Body of pancreas (tissue), 4 donors: ENCODE measurements around the gene WDR33. TPM values are rescaled to one million over a fixed set of nuclear protein-coding genes. Genes with fewer than 3 reads are reported as not detected.
A peak's percentile ranks its signal among the peaks of the same experiment; 100 is the strongest.

Experiments used
- ATAC-seq: fragments of 150-250 bp; one replicate; pipeline ENCODE4 v1.9.1; 2016
- DNase-seq, 4 donors: peaks; one replicate each; pipeline ENCODE4 v3.0.0-alpha.2; 2019
- H3K27ac ChIP-seq, 4 donors: fragments of 200-600 bp; sonication (generic); 1 replicate in 3 of 4; 2 replicates in 1 of 4; pipeline versions ENCODE4 v1.5.1 to v1.6.1; 2016 to 2019; ENCODE audit warnings: mild to moderate bottlenecking in 1 of 4, mixed read lengths in 1 of 4, moderate library complexity in 1 of 4
- H3K27me3 ChIP-seq, 2 donors: fragments of 200-600 bp; sonication (generic); one replicate each; pipeline ENCODE4 v1.6.0; 2016; ENCODE audit warnings: mild to moderate bottlenecking in 1 of 2
- H3K36me3 ChIP-seq, 2 donors: fragments of 200-600 bp; sonication (generic); replicated peaks in 1 of 2; 2 replicates each; pipeline ENCODE4 v1.5.1; 2016; ENCODE audit warnings: low read depth in 2 of 2; ENCODE audit not compliant: insufficient read depth in 1 of 2
- H3K4me1 ChIP-seq: fragments of 200-600 bp; sonication (generic); one replicate; pipeline ENCODE4 v1.6.0; 2016
- H3K4me3 ChIP-seq, 2 donors: fragments of 200-600 bp; sonication (generic); 1 replicate in 1 of 2; 2 replicates in 1 of 2; pipeline ENCODE4 v1.5.1; 2016 to 2019
- H3K9me3 ChIP-seq, 3 donors: fragments of 200-600 bp; sonication (generic); 1 replicate in 2 of 3; 2 replicates in 1 of 3; pipeline ENCODE4 v1.5.1; 2016
- CTCF ChIP-seq, 7 experiments: fragments of 450-650 bp in 4 of 7; fragments of 200-600 bp in 3 of 7; sonication (generic) in 3 of 7; IDR thresholded peaks; one replicate each; pipeline ENCODE4 v1.5.1; 2016 to 2019; ENCODE audit warnings: antibody characterized with exemption in 7 of 7
- POLR2A ChIP-seq, 3 donors: fragments of 450-650 bp; IDR thresholded peaks; one replicate each; pipeline ENCODE4 v1.6.1; 2016; ENCODE audit warnings: antibody characterized with exemption in 3 of 3, mild to moderate bottlenecking in 2 of 3
- WGBS, 2 donors: methylation state at CpG; one replicate each; pipeline ENCODE4 v1.1.5; 2017; 5-methylcytosine and 5-hydroxymethylcytosine counted together
- intact Hi-C: fragments of 100-400 bp; cut with DNase I; formaldehyde crosslinking; loops from one replicate; pipeline ENCODE4 v1.15.1; 2023
- total RNA-seq, 2 donors: library from RNA; depleted of rRNA; stranded (reverse); fragments of >200 nt; gene quantifications; one replicate each; pipeline ENCODE4 v1.1.0, GENCODE V29; 2016

Gene WDR33
- total RNA-seq, 2 donors from 2014 or later, result 31.6 to 37.1 TPM

DNA sequence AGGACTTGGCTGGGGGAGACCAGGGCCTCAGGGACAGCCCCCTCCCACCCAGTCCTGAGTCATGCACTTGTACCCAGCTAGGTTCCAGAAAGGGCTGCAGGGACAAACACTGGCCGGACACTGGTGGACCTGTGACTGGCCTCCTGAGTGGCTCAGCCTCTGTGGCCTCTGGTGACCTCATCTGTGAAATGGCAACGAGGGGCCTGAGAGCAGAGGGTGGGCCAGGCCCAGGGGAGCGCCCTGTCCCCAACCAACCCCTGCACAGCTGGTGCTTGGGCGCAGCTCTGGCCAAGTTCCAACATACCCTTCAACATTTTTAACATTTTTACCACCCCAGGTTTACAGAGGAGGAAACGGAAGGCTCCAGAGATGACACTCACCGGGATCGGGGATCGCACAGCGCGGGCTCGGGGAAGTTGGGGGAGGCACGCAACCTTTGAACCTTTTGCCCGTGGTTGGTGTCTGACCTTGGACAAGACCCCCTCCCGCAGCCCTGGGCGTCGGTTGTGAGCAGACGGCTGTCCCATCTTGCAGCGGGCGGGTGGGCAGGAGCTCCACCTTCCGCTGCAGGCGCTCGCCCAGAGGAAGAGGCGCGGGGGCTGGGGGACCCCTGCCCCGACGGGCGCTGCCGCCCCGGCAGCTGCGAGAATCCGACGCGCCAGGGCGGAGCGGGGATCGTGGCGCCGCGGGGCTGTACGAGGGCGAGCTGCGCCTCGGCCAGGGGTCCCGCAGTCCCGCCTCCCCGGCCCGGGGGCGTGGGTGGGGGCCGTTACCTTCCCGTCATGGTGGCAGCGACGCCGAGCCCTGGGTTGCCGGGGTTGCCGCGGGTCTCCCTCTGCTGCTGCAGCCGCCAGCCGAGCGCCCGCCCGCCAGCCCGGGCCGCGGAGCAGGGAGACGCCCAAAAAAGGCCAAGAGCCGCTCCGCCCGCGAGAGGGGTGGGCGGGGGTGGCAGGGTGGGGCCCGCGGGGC is 136.4 kb downstream of the WDR33 start:
- Histone ChIP-seq H3K36me3 (no peaks in the 10 kb centered on the region), H3K4me1 (peaks cover 13% of the 10 kb centered on the region), H3K27ac (peak overlapping the region in 2 of 4 donors; percentile 28 to 29), H3K4me3 (peak overlapping the region in 1 of 2 donors; percentile 32), H3K9me3 (no peaks in the 10 kb centered on the region), H3K27me3 (peaks cover 0 to 6% of the 10 kb centered on the region in 2 donors)
- intact Hi-C loops, result no loop called here
- ATAC-seq, result peak; percentile 41
- DNase-seq, result peak in 1 of 4 donors; percentile 14
- no peak for TF ChIP-seq CTCF (IDR thresholded peaks at IDR 0.05)
- WGBS, 2 donors, result 22 to 73% methylated on average over 2 to 40 of the region's 72 CpGs

- DNase-seq, result peak in 1 of 4 donors; percentile 1
- intact Hi-C loops, result no loop called here
- Histone ChIP-seq H3K9me3 (no peaks in the 10 kb centered on the region), H3K27ac (peak overlapping the region in 2 of 4 donors; percentile 28 to 29), H3K36me3 (no peaks in the 10 kb centered on the region), H3K4me1 (peaks cover 13% of the 10 kb centered on the region), H3K27me3 (peaks cover 0 to 6% of the 10 kb centered on the region in 2 donors), H3K4me3 (no peak overlapping the region)
- TF ChIP-seq CTCF (IDR thresholded peaks at IDR 0.05), result no peak
- no peak for TF ChIP-seq POLR2A (IDR thresholded peaks at IDR 0.05)
- 79 to 91% methylated on average over 16 to 17 of the region's 17 CpGs for WGBS, 2 donors
- ATAC-seq, result no peak
Measured at GRCh38 chr2:127673291-127674069, 137.5 kb downstream of the WDR33 start.

DNA sequence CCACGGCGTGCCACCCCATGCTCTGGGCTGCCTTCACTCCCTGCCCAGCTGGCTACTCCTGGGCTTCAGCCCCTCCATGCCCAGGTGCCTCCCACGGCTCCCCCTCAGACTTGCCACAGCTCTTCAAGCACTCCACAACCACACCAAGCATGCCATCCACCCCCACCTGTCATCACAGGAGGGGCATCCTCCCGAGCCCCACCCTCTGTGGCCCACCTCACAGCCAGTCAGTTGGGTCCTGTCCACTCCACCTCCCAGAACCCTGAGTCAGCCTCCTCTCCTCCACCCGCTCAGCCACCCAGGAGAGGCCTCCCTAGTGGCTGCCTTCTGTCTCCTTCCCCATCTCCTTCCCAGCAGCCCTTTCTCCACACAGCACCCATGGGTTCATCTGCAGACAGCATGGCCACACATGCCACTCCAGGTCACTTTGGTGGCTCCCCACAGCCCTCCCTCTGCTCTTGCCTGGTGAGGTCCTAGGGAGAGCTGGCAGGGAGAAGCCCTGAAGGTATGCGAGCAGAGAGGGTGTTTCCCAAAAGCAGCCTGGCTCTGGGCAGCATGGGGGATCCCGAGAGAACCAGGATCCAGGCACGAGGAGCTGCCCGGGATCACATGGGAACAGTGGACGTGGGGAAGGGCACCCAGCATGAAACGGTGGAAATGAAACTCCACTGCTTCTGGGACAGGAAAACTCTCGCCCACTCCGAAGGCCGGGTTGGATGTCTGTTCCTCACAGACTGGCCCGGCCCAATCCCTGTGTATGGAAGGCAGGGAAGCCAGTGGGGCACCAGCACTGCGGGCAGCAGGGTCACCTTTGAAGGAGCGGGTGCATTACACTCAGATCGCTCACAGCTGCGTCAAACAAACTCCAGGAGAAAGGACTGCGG is 138.4 kb downstream of the WDR33 start:
- 68 to 76% methylated on average over 20 of the region's 20 CpGs for WGBS, 2 donors
- TF ChIP-seq POLR2A (IDR thresholded peaks at IDR 0.05), result no peak
- no peak for TF ChIP-seq CTCF (IDR thresholded peaks at IDR 0.05)
- ATAC-seq (no peak), DNase-seq (peak in 1 of 4 donors; percentile 1)
- Histone ChIP-seq H3K36me3 (no peaks in the 10 kb centered on the region), H3K27ac (peak overlapping the region in 1 of 4 donors; percentile 19), H3K4me1 (peaks cover 13% of the 10 kb centered on the region), H3K9me3 (no peaks in the 10 kb centered on the region), H3K4me3 (no peak overlapping the region), H3K27me3 (peaks cover 0 to 6% of the 10 kb centered on the region in 2 donors)
- intact Hi-C loops, result no loop called here

DNA sequence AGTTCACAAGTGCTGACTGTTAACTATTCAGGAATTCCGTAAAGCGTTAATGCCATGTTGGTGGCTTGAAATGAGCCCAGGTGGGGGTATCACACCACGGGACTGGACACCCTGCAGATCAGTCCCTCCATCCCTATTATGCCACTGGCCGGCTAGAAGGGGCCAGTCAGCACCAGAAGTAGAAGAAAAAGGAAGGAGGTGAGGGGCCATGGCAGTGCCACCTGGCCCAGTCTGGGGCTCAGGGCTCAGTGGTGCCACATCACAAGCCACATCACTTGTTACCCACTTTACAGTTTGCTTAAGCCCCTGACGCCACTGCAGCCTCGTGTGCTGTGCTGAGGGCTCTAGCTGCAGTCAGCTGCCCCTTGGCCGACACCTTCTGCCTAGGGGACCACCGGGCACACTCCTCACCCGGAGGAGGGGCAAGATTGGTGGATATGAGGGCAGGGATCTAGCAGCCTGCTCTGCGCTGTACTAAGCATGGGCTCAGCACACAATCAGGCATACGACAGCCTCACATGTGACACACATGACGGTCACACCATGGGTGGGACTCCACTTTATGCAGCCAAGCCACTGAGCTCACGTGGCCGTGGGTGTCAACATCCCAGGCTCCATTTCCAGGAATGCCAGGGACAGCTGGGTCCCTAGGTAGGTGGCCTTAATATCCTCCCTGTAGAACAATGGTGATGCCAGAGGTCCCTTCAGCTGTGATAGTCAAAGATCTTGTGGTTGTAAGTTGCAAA is 139.2 kb downstream of the WDR33 start:
- peaks cover 13% of the 10 kb centered on the region for H3K4me1 ChIP-seq
- DNase-seq, result peak in 1 of 4 donors; percentile 0
- no peak overlapping the region for H3K4me3 ChIP-seq
- WGBS, 2 donors, result 66 to 69% methylated on average over 8 to 14 of the region's 14 CpGs
- ATAC-seq, result no peak
- H3K27ac ChIP-seq, result no peak overlapping the region
- intact Hi-C loops, result no loop called here
- no peaks in the 10 kb centered on the region for H3K9me3 ChIP-seq
- H3K27me3 ChIP-seq, result peaks cover 0 to 6% of the 10 kb centered on the region in 2 donors
- no peak for TF ChIP-seq CTCF (IDR thresholded peaks at IDR 0.05)
- TF ChIP-seq POLR2A (IDR thresholded peaks at IDR 0.05), result no peak
- no peaks in the 10 kb centered on the region for H3K36me3 ChIP-seq
